Small intestine (tissue), 7 donors: ENCODE results near the gene KIF2A. TPM values are rescaled to one million over a fixed set of nuclear protein-coding genes. Genes with fewer than 3 reads are reported as not detected.

Source experiments
- DNase-seq, 2 donors: peaks; one replicate each; pipeline versions ENCODE4 v3.0.0 to v3.0.0-alpha.2; 2013
- FAIRE-seq: peaks from 2 replicates; lab custom pipeline; 2012; peaks lifted over from hg19 to GRCh38; lab: Jason Lieb, UNC
- H3K27ac ChIP-seq, 3 donors: one replicate each; pipeline ENCODE4 v1.5.1; 2013; ENCODE audit warnings: low read length in 2 of 3, mild to moderate bottlenecking in 2 of 3, control low read depth in 1 of 3, inconsistent platforms in 1 of 3, low read depth in 1 of 3, moderate library complexity in 1 of 3
- H3K27me3 ChIP-seq, 3 donors: one replicate each; pipeline ENCODE4 v1.6.1; 2013; ENCODE audit warnings: low read length in 3 of 3, inconsistent platforms in 1 of 3; ENCODE audit not compliant: control insufficient read depth in 3 of 3, insufficient read depth in 3 of 3
- H3K36me3 ChIP-seq, 3 donors: one replicate each; pipeline ENCODE4 v1.6.1; 2013; ENCODE audit warnings: low read length in 3 of 3, inconsistent platforms in 1 of 3, low read depth in 1 of 3, mild to moderate bottlenecking in 1 of 3, moderate library complexity in 1 of 3; ENCODE audit not compliant: control insufficient read depth in 3 of 3, insufficient read depth in 2 of 3
- H3K4me1 ChIP-seq, 3 donors: one replicate each; pipeline ENCODE4 v1.6.1; 2013; ENCODE audit warnings: low read length in 2 of 3, inconsistent platforms in 1 of 3, low read depth in 1 of 3, mild to moderate bottlenecking in 1 of 3, moderate library complexity in 1 of 3; ENCODE audit not compliant: control insufficient read depth in 3 of 3, insufficient read depth in 2 of 3
- H3K4me3 ChIP-seq, 3 donors: one replicate each; pipeline ENCODE4 v1.5.1; 2013; ENCODE audit warnings: low read length in 3 of 3, control low read depth in 1 of 3, inconsistent platforms in 1 of 3, low read depth in 1 of 3, mild to moderate bottlenecking in 1 of 3, moderate library complexity in 1 of 3
- H3K9me3 ChIP-seq, 2 donors: one replicate each; pipeline ENCODE4 v1.6.1; 2013; ENCODE audit warnings: low read depth in 1 of 2, low read length in 1 of 2; ENCODE audit not compliant: control insufficient read depth in 2 of 2, insufficient read depth in 1 of 2
- WGBS, 3 donors: extraction: QIAGEN DNeasy Blood & Tissue Kit; methylation state at CpG; one replicate each; pipeline ENCODE4 v1.1.7; 2013; 5-methylcytosine and 5-hydroxymethylcytosine counted together
- polyA plus RNA-seq, 4 donors: library from polyadenylated mRNA; stranded (reverse) in 3 of 4; unstranded in 1 of 4; fragments of 200-250 nt in 3 of 4; fragments of 120-200 nt in 1 of 4; gene quantifications; one replicate each; pipeline versions ENCODE4 v1.2.1 to v1.2.3, GENCODE V29; 2013
- donor health status: healthy with polysubstance abuse.
- donor health status: control.
- donor health status: control.
- donor health status: Bipolar disorder and iron deficiency.
- donor health status: healthy.

KIF2A gene
- polyA plus RNA-seq, 4 donors = 10.8 to 34.9 (median 12.9) TPM

GRCh38 chr5:62385131-62385530 lies 79.1 kb downstream of the KIF2A start:
- 76 to 89% (median 88%) methylated on average over 4 of the region's 4 CpGs for WGBS, 3 donors
- H3K27me3 ChIP-seq = no peaks in the 10 kb centered on the region
- H3K4me1 ChIP-seq = no peaks in the 10 kb centered on the region
- H3K4me3 ChIP-seq = no peak overlapping the region
- FAIRE-seq (no peak), DNase-seq (no peak)
- no peaks in the 10 kb centered on the region for H3K9me3 ChIP-seq
- peaks cover 2 to 24% (median 18%) of the 10 kb centered on the region in 3 donors for H3K36me3 ChIP-seq
- H3K27ac ChIP-seq = no peak overlapping the region

- 94% methylated on average over 2 of the region's 2 CpGs for WGBS, 3 donors
- Histone ChIP-seq H3K9me3 (no peaks in the 10 kb centered on the region), H3K27me3 (no peaks in the 10 kb centered on the region), H3K36me3 (peaks cover 0 to 24% (median 14%) of the 10 kb centered on the region in 3 donors), H3K4me3 (no peak overlapping the region), H3K27ac (no peak overlapping the region), H3K4me1 (no peaks in the 10 kb centered on the region)
- DNase-seq (no peak), FAIRE-seq (no peak)
Measured at GRCh38 chr5:62385816-62386400, 79.9 kb downstream of the KIF2A start.

DNA sequence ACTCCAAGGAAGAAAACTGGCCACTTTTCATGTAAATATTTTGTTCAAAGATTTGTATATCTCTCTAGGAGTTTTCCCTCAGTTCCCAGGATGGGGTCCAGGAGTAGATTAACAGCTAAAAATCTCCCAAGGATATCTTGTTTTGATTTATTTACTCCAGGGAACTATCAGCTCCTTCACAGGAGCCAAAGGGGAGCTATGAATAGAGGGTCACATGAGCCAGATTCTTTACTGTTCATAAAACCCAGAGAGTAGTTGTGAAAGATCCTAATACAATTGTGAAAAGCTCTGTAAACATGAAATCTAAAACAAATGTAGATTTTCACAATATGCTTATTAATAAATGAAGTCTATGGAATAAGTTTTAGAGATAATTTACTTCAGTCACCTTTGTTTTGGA lies 80.8 kb downstream of the KIF2A start:
- no peaks in the 10 kb centered on the region for H3K27me3 ChIP-seq
- H3K36me3 ChIP-seq = peaks cover 0 to 19% (median 14%) of the 10 kb centered on the region in 3 donors
- H3K27ac ChIP-seq = no peak overlapping the region
- DNase-seq = peak in 1 of 2 donors; percentile 10
- no peak overlapping the region for H3K4me3 ChIP-seq
- FAIRE-seq = no peak
- no peaks in the 10 kb centered on the region for H3K9me3 ChIP-seq
- no peaks in the 10 kb centered on the region for H3K4me1 ChIP-seq

- no peak overlapping the region for H3K27ac ChIP-seq
Measured at GRCh38 chr5:62395210-62395950, 89.4 kb downstream of the KIF2A start.

DNA sequence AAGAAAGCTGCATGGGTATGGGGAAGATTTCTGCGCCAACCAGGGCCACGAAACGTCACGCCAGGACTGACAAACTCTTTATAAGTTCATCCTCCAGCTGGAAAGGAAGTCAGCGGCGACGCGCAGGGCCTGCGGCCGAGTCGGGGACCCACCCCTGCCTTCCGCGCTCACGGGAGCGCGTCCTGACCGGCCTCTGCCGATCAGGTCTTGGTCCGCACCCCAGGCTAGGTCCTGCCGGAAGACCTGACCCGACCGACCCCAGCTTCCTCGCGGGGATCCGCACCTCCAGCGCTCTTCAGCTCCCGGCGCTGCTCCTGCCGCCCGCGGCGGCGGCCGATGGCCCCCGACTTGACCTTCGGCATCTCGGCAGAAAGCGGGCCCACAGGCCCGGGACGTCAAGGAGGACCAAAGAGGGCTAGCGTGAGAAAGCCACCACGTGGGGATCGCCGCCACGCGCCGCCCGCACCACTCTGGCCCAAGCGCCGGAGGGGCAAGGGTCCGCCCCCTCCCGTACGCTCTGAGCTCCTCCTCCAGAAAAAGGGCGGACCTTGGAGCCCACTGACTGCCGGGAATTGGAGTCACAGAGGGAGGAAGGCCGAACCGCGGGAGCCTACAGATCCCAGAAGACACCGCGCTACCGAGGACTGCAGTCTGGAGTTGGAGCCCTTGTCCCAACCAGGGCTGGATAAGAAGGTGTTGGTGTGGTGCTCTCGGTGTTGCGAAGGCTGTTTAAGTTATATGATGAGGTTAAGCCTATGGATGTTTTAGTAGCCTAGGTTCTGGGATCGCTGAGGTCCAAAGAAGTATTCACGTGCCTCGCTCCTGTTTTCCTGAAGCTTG lies 97.6 kb downstream of the KIF2A start, which contains the start of gene DIMT1:
TSS of gene DIMT1 (minus strand) at position 495 of the 840 bp plus-strand sequence. CDS start at position 362, 133 bp downstream.
- 0% methylated on average over 58 to 66 of the region's 66 CpGs for WGBS, 3 donors
- peak within 1 kb of the TSS; percentile 88 to 96 (median 93) for H3K27ac ChIP-seq

More at GRCh38 chr5:62395210-62395950, 89.4 kb downstream of the KIF2A start:
- Histone ChIP-seq H3K4me1 (no peaks in the 10 kb centered on the region), H3K4me3 (no peak overlapping the region), H3K9me3 (no peaks in the 10 kb centered on the region), H3K27me3 (no peaks in the 10 kb centered on the region), H3K36me3 (peaks cover 4 to 26% (median 7%) of the 10 kb centered on the region in 3 donors)
- WGBS, 3 donors = 83 to 84% (median 84%) methylated on average over 5 of the region's 5 CpGs
- FAIRE-seq = no peak
- no peak for DNase-seq

GRCh38 chr5:62412549-62413329 lies 106.7 kb downstream of the KIF2A start, which contains the start of gene IPO11:
IPO11 (plus strand) TSS chr5:62412763; CDS start chr5:62437280, 24,517 bp downstream.
- Histone ChIP-seq H3K4me3 (peak within 1 kb of the TSS; percentile 69 to 84 (median 75)), H3K27ac (peak within 1 kb of the TSS; percentile 35 to 77 (median 56)), H3K27me3 (no peaks in the 10 kb centered on the region), H3K36me3 (no peaks in the 10 kb centered on the region), H3K9me3 (peaks cover 0 to 5% of the 10 kb centered on the region in 2 donors), H3K4me1 (peaks cover 0 to 12% (median 4%) of the 10 kb centered on the region in 3 donors)
- no peak for FAIRE-seq
- peak; percentile 99 to 100 for DNase-seq
- WGBS, 3 donors = 0% methylated on average over 65 to 66 of the region's 66 CpGs

More for the DNA sequence above, 97.6 kb downstream of the KIF2A start, which contains the start of gene DIMT1:
- Histone ChIP-seq H3K4me3 (peak within 1 kb of the TSS; percentile 71 to 92 (median 78)), H3K27me3 (no peaks in the 10 kb centered on the region), H3K36me3 (peaks cover 0 to 22% (median under 1%) of the 10 kb centered on the region in 3 donors), H3K9me3 (peaks cover 0 to 5% of the 10 kb centered on the region in 2 donors), H3K4me1 (peaks cover 0 to 7% (median 5%) of the 10 kb centered on the region in 3 donors)
- no peak for FAIRE-seq
- peak; percentile 98 to 99 for DNase-seq

- Histone ChIP-seq H3K4me1 (peaks cover 0 to 12% (median 4%) of the 10 kb centered on the region in 3 donors), H3K27ac (no peak overlapping the region), H3K4me3 (peak overlapping the region in 1 of 3 donors; percentile 84), H3K36me3 (peaks cover 0 to 2% (median 0%) of the 10 kb centered on the region in 3 donors), H3K9me3 (no peaks in the 10 kb centered on the region), H3K27me3 (no peaks in the 10 kb centered on the region)
- no peak for FAIRE-seq
- no peak for DNase-seq
- 50 to 54% (median 51%) methylated on average over 3 of the region's 3 CpGs for WGBS, 3 donors
Measured at GRCh38 chr5:62413711-62414110, 107.7 kb downstream of the KIF2A start.
